Panc1 (cell line): ENCODE data around the gene MAD1L1. TPM values are rescaled to one million over a fixed set of nuclear protein-coding genes. Genes with fewer than 3 reads are reported as not detected.

Experiments
- ATAC-seq: fragments of 200-7000 bp; cut with Tn5 transposase; 2 replicates; pipeline ENCODE4 v1.9.1; 2020; ENCODE audit warnings: mild to moderate bottlenecking, moderate library complexity
- BruUV-seq: library from RNA; stranded (reverse); fragments of 400-500 nt; replicated peaks from 2 replicates; lab custom pipeline; 2021; lab: Mats Ljungman, UMichigan
- CTCF ChIA-PET: fragments of 300-600 bp; sonication (Branson Sonifier 250); formaldehyde crosslinking; loops from one replicate; lab custom pipeline; 2022; ENCODE audit warnings: antibody characterized with exemption; lab: Charles Lee
- POLR2A ChIA-PET: fragments of 300-600 bp; sonication (Branson Sonifier 250); formaldehyde crosslinking; loops from one replicate; lab custom pipeline; 2022; ENCODE audit warnings: antibody characterized with exemption; lab: Charles Lee
- DNase-seq: peaks from one replicate; pipeline ENCODE4 v3.0.0-alpha.2; 2010; ENCODE audit warnings: low read depth, low spot score
- H3K27ac ChIP-seq: 2 replicates; pipeline ENCODE4 v1.5.1; 2011; ENCODE audit warnings: mild to moderate bottlenecking, low read length, inconsistent platforms
- H3K27me3 ChIP-seq: fragments of 200-500 bp; sonication (Bioruptor generic); 2 replicates; pipeline ENCODE4 v1.6.0; 2014; ENCODE audit warnings: low read length, inconsistent platforms; ENCODE audit not compliant: control insufficient read depth, insufficient read depth
- H3K36me3 ChIP-seq: fragments of 200-500 bp; sonication (Bioruptor generic); 2 replicates; pipeline ENCODE4 v1.5.1; 2014; ENCODE audit warnings: inconsistent platforms, mild to moderate bottlenecking, low read length, moderate library complexity; ENCODE audit not compliant: control insufficient read depth, insufficient read depth
- H3K4me1 ChIP-seq: 2 replicates; pipeline ENCODE4 v1.5.1; 2011; ENCODE audit warnings: inconsistent platforms, mild to moderate bottlenecking, low read length, moderate library complexity; ENCODE audit not compliant: control insufficient read depth, insufficient read depth
- H3K4me3 ChIP-seq, 2 experiments: 2 replicates each; pipeline ENCODE4 v1.5.1; 2011 to 2012; ENCODE audit warnings: low read depth in 2 of 2, low read length in 2 of 2, mild to moderate bottlenecking in 2 of 2, inconsistent platforms in 1 of 2, moderate library complexity in 1 of 2
- H3K9me3 ChIP-seq: fragments of 200-500 bp; sonication (Bioruptor generic); 2 replicates; pipeline ENCODE4 v1.5.1; 2014; ENCODE audit warnings: low read depth, mild to moderate bottlenecking, inconsistent platforms, low read length, moderate library complexity; ENCODE audit not compliant: control insufficient read depth, insufficient read depth
- POLR2AphosphoS5 ChIP-seq: IDR thresholded peaks from 2 replicates; pipeline ENCODE4 v1.6.1; 2012; ENCODE audit warnings: mild to moderate bottlenecking, low read depth, low read length, moderate library complexity
- SIN3A ChIP-seq: IDR thresholded peaks from 2 replicates; pipeline ENCODE4 v1.6.1; 2012; ENCODE audit warnings: low read depth, mild to moderate bottlenecking, low read length, moderate library complexity, borderline replicate concordance; ENCODE audit not compliant: insufficient read depth
- TCF7L2 ChIP-seq: IDR thresholded peaks from 2 replicates; pipeline ENCODE4 v1.6.1; 2011; ENCODE audit warnings: mild to moderate bottlenecking, low read depth, low read length, inconsistent platforms
- in situ Hi-C: cut with HindIII; loops from 2 replicates; pipeline ENCODE4 v1.10.0; 2016; ENCODE audit warnings: low sequenced_read_pairs, low pct_unique_long_range_greater_than_20kb
- intact Hi-C: fragments of 100-400 bp; cut with micrococcal nuclease; formaldehyde crosslinking; loops from one replicate; pipeline ENCODE4 v1.10.0; 2022; ENCODE audit not compliant: unreplicated experiment
- total RNA-seq: library from RNA; stranded (reverse); gene quantifications from one replicate; pipeline ENCODE4 v1.2.1, GENCODE V29; 2021; ENCODE audit not compliant: unreplicated experiment
- TF ChIP-seq, protein P1 (sequence below): fragments of 450-650 bp; IDR thresholded peaks from 2 replicates; pipeline ENCODE4 v1.5.1; 2017; ENCODE audit warnings: mild to moderate bottlenecking
- TF ChIP-seq, protein P2 (sequence below), 2 experiments: IDR thresholded peaks; 2 replicates each; pipeline ENCODE4 v1.6.1; 2011 to 2012; ENCODE audit warnings: low read depth in 2 of 2, control low read depth in 1 of 2, low read length in 1 of 2, mild to moderate bottlenecking in 1 of 2, moderate library complexity in 1 of 2; ENCODE audit not compliant: insufficient read depth in 1 of 2

The MAD1L1 gene
- total RNA-seq, 1 experiment from 2014 or later = 70.8 TPM

DNA sequence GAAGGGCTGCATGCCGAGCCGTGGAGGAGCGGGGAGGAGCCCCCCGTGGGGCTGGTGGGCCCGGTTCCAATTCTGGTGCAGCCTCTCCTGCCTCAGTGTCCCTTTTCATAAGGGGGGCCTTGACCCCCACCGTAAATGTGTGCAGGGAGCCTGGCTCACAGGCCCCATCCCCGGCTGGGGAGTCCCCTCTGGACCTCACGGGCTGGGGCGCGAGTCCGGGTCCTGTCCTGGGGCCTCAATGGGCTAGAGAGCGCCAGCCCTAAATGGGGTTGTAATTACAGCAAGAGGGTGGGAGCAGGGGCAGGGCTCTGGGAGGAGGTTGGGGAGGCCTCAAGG is 359.7 kb downstream of the MAD1L1 start:
- intact Hi-C loops = no loop called here
- in situ Hi-C loops = no loop called here
- ChIA-PET POLR2A (no interaction called here), CTCF (no interaction called here)
- BruUV-seq = no TSS peak
- Histone ChIP-seq H3K27ac (no peak overlapping the region), H3K9me3 (peaks cover 6% of the 10 kb centered on the region), H3K36me3 (no peaks in the 10 kb centered on the region), H3K4me1 (no peaks in the 10 kb centered on the region), H3K4me3 (no peak overlapping the region), H3K27me3 (no peaks in the 10 kb centered on the region)
- DNase-seq (no peak), ATAC-seq (no peak)
- TF ChIP-seq, protein P1, sequence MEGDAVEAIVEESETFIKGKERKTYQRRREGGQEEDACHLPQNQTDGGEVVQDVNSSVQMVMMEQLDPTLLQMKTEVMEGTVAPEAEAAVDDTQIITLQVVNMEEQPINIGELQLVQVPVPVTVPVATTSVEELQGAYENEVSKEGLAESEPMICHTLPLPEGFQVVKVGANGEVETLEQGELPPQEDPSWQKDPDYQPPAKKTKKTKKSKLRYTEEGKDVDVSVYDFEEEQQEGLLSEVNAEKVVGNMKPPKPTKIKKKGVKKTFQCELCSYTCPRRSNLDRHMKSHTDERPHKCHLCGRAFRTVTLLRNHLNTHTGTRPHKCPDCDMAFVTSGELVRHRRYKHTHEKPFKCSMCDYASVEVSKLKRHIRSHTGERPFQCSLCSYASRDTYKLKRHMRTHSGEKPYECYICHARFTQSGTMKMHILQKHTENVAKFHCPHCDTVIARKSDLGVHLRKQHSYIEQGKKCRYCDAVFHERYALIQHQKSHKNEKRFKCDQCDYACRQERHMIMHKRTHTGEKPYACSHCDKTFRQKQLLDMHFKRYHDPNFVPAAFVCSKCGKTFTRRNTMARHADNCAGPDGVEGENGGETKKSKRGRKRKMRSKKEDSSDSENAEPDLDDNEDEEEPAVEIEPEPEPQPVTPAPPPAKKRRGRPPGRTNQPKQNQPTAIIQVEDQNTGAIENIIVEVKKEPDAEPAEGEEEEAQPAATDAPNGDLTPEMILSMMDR = no peak
- no peak for TF ChIP-seq POLR2AphosphoS5
- no peak for TF ChIP-seq SIN3A
- no peak for TF ChIP-seq TCF7L2
- TF ChIP-seq, protein P2, sequence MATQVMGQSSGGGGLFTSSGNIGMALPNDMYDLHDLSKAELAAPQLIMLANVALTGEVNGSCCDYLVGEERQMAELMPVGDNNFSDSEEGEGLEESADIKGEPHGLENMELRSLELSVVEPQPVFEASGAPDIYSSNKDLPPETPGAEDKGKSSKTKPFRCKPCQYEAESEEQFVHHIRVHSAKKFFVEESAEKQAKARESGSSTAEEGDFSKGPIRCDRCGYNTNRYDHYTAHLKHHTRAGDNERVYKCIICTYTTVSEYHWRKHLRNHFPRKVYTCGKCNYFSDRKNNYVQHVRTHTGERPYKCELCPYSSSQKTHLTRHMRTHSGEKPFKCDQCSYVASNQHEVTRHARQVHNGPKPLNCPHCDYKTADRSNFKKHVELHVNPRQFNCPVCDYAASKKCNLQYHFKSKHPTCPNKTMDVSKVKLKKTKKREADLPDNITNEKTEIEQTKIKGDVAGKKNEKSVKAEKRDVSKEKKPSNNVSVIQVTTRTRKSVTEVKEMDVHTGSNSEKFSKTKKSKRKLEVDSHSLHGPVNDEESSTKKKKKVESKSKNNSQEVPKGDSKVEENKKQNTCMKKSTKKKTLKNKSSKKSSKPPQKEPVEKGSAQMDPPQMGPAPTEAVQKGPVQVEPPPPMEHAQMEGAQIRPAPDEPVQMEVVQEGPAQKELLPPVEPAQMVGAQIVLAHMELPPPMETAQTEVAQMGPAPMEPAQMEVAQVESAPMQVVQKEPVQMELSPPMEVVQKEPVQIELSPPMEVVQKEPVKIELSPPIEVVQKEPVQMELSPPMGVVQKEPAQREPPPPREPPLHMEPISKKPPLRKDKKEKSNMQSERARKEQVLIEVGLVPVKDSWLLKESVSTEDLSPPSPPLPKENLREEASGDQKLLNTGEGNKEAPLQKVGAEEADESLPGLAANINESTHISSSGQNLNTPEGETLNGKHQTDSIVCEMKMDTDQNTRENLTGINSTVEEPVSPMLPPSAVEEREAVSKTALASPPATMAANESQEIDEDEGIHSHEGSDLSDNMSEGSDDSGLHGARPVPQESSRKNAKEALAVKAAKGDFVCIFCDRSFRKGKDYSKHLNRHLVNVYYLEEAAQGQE (IDR thresholded peaks at IDR 0.05; ENCODE audit: insufficient read depth in 1 of 2, low read depth in 2 of 2, low read length in 1 of 2) = no peak

DNA sequence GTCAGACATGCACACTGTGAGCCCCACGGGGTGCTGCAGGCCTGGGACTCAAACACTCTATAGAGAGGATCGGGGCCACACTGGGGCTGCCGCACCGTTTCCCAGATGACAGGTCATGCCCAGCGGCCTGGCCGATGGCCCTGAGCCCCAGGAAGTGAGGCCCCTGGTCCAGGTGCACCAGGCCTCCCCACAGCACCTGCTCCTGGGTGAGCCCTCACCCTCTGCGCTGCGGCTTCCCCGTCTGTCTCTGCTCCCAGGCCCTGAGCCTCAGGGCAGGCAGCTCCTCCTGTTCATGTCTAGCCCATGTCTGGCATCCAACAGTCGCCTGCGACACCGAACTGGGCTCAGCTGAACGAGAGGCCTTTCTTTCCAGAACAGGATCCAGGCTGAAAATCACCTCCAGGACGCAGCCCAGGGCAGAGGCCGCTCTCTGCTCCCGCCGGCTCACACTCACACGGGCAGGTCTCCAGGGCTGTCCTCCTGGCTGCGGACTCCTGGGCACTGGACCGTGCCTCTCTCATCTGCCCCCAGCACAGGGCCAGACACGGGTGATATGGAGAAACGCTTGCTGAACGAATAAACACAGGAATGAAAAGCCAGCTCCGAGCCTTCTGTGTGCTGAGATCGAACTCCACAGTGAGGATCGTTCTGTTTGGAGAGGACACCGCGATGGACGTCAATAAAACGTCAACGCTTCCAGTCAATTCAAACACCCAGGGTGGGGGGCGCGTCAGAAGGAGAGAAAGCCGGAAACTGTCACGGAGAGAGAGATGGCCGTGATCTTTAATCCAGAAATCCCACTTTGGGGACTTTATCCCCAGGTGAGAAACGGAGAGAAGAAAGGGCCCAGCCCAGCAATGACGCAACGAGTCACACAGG is 360.3 kb downstream of the MAD1L1 start:
- H3K9me3 ChIP-seq = no peaks in the 10 kb centered on the region; the same call in 1 of the 2 replicates
- H3K27ac ChIP-seq = no peak overlapping the region
- BruUV-seq = no TSS peak
- no peaks in the 10 kb centered on the region for H3K27me3 ChIP-seq
- no peak for DNase-seq
- intact Hi-C loops = no loop called here
- POLR2A ChIA-PET = no interaction called here
- CTCF ChIA-PET = no interaction called here
- no peaks in the 10 kb centered on the region for H3K4me1 ChIP-seq
- H3K4me3 ChIP-seq = no peak overlapping the region
- no peak for ATAC-seq
- TF ChIP-seq SIN3A (no peak), POLR2AphosphoS5 (no peak), TCF7L2 (no peak)
- TF ChIP-seq, protein P1 = no peak
- TF ChIP-seq, protein P2 (IDR thresholded peaks at IDR 0.05; ENCODE audit: insufficient read depth in 1 of 2, low read depth in 2 of 2, low read length in 1 of 2) = no peak
- no peaks in the 10 kb centered on the region for H3K36me3 ChIP-seq
- in situ Hi-C loops = no loop called here
